Measurements from ENCODE around the gene NFATC2IP. TPM values are rescaled to one million over a fixed set of nuclear protein-coding genes. Genes with fewer than 3 reads are reported as not detected.
"Not testable (repeated sequence)": the region's sequence is repeated elsewhere in the genome, so short reads cannot be mapped to it uniquely, and the experiment has no call there.

Gene NFATC2IP
- polyA plus RNA-seq, 1 donor (not counting 4 experiments of a cell fraction or from before 2014, with no cell fraction given): 56.5 TPM

- H3K9me3 ChIP-seq (ENCODE audit: control insufficient read depth, low read depth, low read length): no peaks in the 10 kb centered on the region
- no peaks in the 10 kb centered on the region for H4K20me1 ChIP-seq (ENCODE audit: control insufficient read depth, extremely low read depth, insufficient read depth, low read length)
- H3K9ac ChIP-seq (ENCODE audit: control insufficient read depth, extremely low read depth, insufficient read depth, low read length): no peak overlapping the region
- no peaks in the 10 kb centered on the region for H3K79me2 ChIP-seq (ENCODE audit: control insufficient read depth, insufficient read depth, low read length)
- no peak overlapping the region for H3K27ac ChIP-seq (ENCODE audit: control insufficient read depth, insufficient read depth, low read length)
- no peak overlapping the region for H3K4me3 ChIP-seq (ENCODE audit: control insufficient read depth in 2 of 3, extremely low read depth in 1 of 3, insufficient read depth in 2 of 3, low read depth in 1 of 3, low read length in 3 of 3)
- no peaks in the 10 kb centered on the region for H3K4me1 ChIP-seq (ENCODE audit: control insufficient read depth, extremely low read depth, insufficient read depth, low read length)
- H3K9me1 ChIP-seq (ENCODE audit: control insufficient read depth, extremely low read depth, insufficient read depth, low read length): no peaks in the 10 kb centered on the region
- dilution Hi-C loops (cut with MboI; ENCODE audit: extremely low pct_ligation_motif_present, low sequenced_read_pairs): no loop called here
- no peak overlapping the region for H2AFZ ChIP-seq (ENCODE audit: control insufficient read depth, low read length)
- no peaks in the 10 kb centered on the region for H3K36me3 ChIP-seq (ENCODE audit: control insufficient read depth in 2 of 2, extremely low read depth in 1 of 2, insufficient read depth in 2 of 2, low read length in 2 of 2)
- TF ChIP-seq, protein P1, sequence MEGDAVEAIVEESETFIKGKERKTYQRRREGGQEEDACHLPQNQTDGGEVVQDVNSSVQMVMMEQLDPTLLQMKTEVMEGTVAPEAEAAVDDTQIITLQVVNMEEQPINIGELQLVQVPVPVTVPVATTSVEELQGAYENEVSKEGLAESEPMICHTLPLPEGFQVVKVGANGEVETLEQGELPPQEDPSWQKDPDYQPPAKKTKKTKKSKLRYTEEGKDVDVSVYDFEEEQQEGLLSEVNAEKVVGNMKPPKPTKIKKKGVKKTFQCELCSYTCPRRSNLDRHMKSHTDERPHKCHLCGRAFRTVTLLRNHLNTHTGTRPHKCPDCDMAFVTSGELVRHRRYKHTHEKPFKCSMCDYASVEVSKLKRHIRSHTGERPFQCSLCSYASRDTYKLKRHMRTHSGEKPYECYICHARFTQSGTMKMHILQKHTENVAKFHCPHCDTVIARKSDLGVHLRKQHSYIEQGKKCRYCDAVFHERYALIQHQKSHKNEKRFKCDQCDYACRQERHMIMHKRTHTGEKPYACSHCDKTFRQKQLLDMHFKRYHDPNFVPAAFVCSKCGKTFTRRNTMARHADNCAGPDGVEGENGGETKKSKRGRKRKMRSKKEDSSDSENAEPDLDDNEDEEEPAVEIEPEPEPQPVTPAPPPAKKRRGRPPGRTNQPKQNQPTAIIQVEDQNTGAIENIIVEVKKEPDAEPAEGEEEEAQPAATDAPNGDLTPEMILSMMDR (optimal IDR thresholded peaks at IDR 0.05 in 1 of 3, IDR thresholded peaks at IDR 0.05 in 1 of 3, conservative IDR thresholded peaks at IDR 0.05 in 1 of 3; ENCODE audit: extremely low read depth in 1 of 3, insufficient read depth in 2 of 3, low read length in 3 of 3): no peak
- no peak for TF ChIP-seq EZH2 (IDR thresholded peaks at IDR 0.05; ENCODE audit: low read length)
- DNase-seq (ENCODE audit: low read depth, low spot score): no peak
- H3K27me3 ChIP-seq (ENCODE audit: control insufficient read depth, extremely low read depth, insufficient read depth, low read length): no peaks in the 10 kb centered on the region
- FAIRE-seq: no peak
- no peak overlapping the region for H3K4me2 ChIP-seq (ENCODE audit: control insufficient read depth, extremely low read depth, insufficient read depth, low read depth, low read length)
These were observed 49.3 kb downstream of the NFATC2IP start for GRCh38 chr16:29000019-29000418.

DNA sequence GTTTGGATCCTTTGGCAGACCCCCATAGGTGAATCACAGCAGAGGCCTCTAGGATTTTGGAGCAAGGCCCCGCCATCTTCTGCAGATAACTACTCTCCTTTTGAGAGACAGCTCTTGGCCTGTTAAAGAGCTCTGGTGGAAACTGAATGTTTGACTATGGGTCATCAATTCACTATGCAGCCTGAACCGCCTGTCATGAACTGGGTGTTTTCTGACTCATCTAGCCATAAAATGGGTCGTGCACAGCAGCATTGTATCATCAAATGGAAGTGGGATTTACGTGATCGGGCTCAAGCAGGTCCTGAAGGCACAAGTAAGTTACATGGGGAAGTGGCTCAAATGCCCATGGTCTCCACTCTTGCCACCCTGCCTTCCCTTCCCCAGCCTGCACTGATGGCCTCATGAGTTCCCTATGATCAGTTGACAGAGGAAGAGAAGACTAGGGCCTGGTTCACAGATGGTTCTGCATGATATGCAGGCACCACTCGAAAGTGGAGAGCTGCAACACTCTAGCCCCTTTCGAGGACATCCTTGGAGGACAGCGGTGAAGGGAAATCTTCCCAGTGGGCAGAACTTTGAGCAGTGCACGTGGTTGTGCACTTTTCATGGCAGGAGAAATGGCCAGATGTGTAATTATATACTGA is 53.9 kb downstream of the NFATC2IP start:
- H3K9ac ChIP-seq (ENCODE audit: control insufficient read depth, extremely low read depth, insufficient read depth, low read length); H3K4me1 ChIP-seq (ENCODE audit: control insufficient read depth, extremely low read depth, insufficient read depth, low read length); FAIRE-seq; H2AFZ ChIP-seq (ENCODE audit: control insufficient read depth, low read length); H3K27me3 ChIP-seq (ENCODE audit: control insufficient read depth, extremely low read depth, insufficient read depth, low read length); dilution Hi-C loops (cut with MboI; ENCODE audit: extremely low pct_ligation_motif_present, low sequenced_read_pairs); H3K36me3 ChIP-seq (ENCODE audit: control insufficient read depth in 2 of 2, extremely low read depth in 1 of 2, insufficient read depth in 2 of 2, low read length in 2 of 2); H4K20me1 ChIP-seq (ENCODE audit: control insufficient read depth, extremely low read depth, insufficient read depth, low read length); DNase-seq (ENCODE audit: low read depth, low spot score); H3K79me2 ChIP-seq (ENCODE audit: control insufficient read depth, insufficient read depth, low read length); H3K9me1 ChIP-seq (ENCODE audit: control insufficient read depth, extremely low read depth, insufficient read depth, low read length); H3K27ac ChIP-seq (ENCODE audit: control insufficient read depth, insufficient read depth, low read length); H3K4me2 ChIP-seq (ENCODE audit: control insufficient read depth, extremely low read depth, insufficient read depth, low read depth, low read length); H3K9me3 ChIP-seq (ENCODE audit: control insufficient read depth, low read depth, low read length); H3K4me3 ChIP-seq (ENCODE audit: control insufficient read depth in 2 of 3, extremely low read depth in 1 of 3, insufficient read depth in 2 of 3, low read depth in 1 of 3, low read length in 3 of 3): not testable (repeated sequence)
